Measurements from ENCODE around the gene LRG1. TPM values are rescaled to one million over a fixed set of nuclear protein-coding genes. Genes with fewer than 3 reads are reported as not detected.
A peak's percentile ranks its signal among the peaks of the same experiment; 100 is the strongest.

Gene LRG1
- total RNA-seq, 1 donor from 2014 or later, result 0.35 TPM

- TF ChIP-seq CTCF (conservative IDR thresholded peaks at IDR 0.05; ENCODE audit: low read depth, low read length), result no peak
- DNase-seq (ENCODE audit: low read depth), result no peak
- no peak overlapping the region for H3K4me3 ChIP-seq (ENCODE audit: low read depth, low read length)
Measured at GRCh38 chr19:4580021-4580901, 40.4 kb upstream of the LRG1 start.

GRCh38 chr19:4579389-4579788 is 39.6 kb upstream of the LRG1 start:
- no peak overlapping the region for H3K4me3 ChIP-seq (ENCODE audit: low read depth, low read length)
- no peak for TF ChIP-seq CTCF (conservative IDR thresholded peaks at IDR 0.05; ENCODE audit: low read depth, low read length)
- no peak for DNase-seq (ENCODE audit: low read depth)

DNA sequence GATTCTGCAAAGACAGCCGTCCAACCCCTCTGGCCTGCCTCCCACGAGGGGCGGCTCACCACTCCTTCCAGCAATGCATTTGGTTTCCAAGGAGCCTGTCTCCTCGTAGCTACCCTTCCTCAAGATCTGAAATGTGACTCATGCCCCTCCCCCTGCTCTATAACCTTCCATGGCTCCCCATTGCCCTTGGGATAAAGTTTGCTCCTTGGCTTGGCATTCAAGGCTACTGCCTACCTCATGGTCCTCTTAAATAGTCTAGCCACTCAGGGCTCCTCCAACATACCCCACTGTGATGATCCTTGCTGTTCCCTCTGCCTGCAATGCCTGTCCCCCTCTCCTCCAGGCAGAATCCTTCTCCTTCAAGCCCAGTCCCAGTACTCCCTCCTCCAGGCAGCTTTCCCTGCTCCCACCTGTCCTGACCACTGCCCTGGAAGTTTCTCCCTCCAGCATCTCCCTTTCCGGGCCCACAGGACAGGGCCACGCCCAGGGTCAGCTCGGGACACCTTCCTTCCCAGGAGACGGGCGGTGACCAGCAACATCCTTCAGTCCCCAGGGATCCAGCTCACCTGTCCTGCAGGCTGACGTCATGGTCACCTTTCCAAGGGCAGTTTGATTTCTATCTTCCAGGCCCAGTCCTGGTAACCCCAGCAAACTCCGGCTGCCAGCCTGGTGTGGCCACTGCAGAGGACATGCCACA is 38.9 kb upstream of the LRG1 start:
- no peak for DNase-seq (ENCODE audit: low read depth)
- no peak overlapping the region for H3K4me3 ChIP-seq (ENCODE audit: low read depth, low read length)
- TF ChIP-seq CTCF (conservative IDR thresholded peaks at IDR 0.05; ENCODE audit: low read depth, low read length), result no peak

DNA sequence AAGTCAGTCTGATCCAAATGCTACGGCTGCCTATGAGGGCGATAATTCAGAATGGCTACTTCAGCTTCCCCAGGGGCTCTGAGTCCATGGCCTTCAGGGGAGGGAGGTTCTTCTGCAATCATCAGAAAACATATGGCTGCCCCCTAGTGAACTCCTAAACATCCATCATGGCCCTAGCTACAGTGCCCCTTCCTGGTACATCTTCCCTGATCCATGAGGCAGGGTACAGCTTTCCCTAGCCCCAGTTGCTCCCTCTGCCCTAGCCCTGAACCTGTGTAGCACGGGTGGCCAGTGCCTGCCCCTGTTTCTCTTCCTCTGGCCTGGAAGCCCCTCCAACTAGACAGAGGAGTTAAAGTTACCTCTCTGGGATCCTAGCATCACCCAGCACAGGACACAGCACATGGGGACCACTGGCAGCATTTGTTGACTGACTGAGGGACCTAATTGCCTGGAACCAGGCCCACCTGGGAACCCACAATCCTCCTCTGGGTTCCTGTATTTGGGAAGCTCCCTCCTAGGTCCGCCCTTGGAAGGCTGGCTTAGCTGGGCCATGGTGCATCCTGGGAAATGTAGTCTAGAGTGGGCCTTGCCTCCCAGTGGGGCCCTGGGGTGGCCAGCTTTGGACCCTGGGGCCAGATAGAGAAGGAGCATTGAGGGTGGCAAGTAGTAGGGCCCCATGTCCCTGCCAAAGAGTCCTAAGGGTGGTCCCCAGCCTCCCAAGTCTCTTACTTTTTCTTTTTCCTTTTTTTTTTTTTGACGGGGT is 37.4 kb upstream of the LRG1 start:
- no peak overlapping the region for H3K4me3 ChIP-seq (ENCODE audit: low read depth, low read length)
- TF ChIP-seq CTCF (conservative IDR thresholded peaks at IDR 0.05; ENCODE audit: low read depth, low read length), result no peak
- no peak for DNase-seq (ENCODE audit: low read depth)

GRCh38 chr19:4576016-4576933 is 36.4 kb upstream of the LRG1 start:
- TF ChIP-seq CTCF (conservative IDR thresholded peaks at IDR 0.05; ENCODE audit: low read depth, low read length), result peak; percentile 84
- DNase-seq (ENCODE audit: low read depth), result no peak
- no peak overlapping the region for H3K4me3 ChIP-seq (ENCODE audit: low read depth, low read length)
